Activated CD4-positive, CD25-positive, alpha-beta regulatory T cell (primary cell): ENCODE results near the gene ANTXR1.

Experiments
- DNase-seq, 4 experiments: peaks; one replicate each; lab custom pipeline; 2025; lab: John Stamatoyannopoulos, UW

The ANTXR1 gene

DNA sequence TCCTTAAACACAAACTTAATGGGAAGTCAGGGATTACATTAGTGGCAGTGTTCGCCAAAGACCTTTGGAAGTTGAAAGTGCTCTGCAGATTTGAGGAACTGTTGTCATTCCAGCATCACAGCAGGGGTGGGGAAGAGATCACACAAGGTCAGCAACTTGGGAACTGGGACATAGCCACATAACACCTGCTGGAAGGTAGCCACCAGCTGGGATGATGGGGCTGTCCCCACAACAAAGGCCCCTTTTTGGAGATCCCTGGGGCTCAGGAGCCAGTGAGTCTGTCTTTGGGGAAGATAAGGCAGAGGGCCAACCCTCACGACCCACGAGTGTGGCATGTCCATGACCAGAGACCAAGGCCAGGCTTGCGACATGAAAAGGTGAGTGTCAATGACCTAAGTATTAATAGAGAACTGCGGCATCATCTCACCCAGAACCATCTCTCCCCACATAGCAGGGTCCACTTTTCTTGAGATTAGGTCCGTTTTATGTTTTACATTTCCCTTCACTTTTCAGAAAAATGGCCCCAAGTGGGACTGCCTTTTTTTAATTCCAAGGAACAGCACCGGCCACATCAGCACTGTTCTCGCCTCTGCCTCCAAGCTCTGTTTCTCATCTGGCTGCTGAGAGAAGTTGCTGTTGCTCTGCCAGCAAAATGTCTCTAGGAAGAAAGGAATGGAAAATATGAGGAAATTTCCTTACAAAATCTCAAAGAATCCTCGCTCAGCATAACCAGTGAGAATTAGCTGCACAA lies 267.1 kb downstream of the ANTXR1 start:
- no peak for DNase-seq

DNA sequence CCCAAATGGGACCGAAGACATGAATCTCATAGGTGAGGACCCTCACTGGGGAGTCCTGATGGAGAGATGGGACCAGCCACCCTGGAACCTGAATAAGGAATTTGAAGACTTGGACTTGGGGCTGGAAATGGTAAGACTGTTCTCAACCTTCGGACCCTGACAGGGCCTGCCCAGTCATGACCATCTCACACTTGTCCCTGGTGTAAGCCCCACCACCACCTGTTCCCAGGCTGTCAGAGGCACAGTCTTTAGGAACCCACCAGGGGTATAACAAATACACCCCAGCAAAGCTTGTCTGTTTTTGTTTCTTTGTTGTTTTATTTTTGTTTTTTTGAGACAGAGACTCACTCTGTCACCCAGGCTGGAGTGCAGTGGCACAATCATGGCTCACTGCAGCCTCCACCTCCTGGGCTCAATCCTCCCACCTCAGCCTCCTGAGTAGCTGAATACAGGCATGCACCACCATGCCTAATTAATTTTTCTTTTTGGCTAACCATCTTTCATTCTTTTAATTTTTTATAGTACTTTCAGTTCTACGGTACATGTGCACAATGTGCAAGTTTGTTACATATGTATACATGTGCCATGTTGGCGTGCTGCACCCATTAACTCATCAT lies 267.9 kb downstream of the ANTXR1 start:
- DNase-seq: no peak

DNA sequence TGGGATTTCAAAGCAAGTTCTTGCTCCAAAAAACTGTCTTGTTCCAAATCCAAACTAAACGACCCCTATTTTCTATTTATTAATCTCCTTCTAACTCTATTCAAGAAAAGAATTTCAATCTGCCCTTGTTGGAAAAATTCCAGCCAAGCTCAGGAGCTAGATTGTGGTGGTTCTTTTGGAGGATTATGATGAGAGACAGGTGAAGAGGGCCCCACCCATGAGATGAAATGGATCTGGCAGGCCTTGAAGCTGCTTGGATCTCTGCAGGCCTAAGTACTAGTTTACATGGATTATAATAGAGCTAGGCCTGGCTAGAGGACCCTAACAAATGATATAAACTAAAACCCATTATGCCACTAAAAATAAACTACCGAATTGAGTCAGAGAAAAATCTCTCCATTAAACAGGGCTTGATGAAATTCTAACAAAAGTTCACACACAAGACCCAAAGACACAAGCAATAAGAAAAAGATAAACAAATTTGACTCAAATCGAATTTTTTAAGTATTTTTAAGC lies 272.5 kb downstream of the ANTXR1 start:
- no peak for DNase-seq

DNA sequence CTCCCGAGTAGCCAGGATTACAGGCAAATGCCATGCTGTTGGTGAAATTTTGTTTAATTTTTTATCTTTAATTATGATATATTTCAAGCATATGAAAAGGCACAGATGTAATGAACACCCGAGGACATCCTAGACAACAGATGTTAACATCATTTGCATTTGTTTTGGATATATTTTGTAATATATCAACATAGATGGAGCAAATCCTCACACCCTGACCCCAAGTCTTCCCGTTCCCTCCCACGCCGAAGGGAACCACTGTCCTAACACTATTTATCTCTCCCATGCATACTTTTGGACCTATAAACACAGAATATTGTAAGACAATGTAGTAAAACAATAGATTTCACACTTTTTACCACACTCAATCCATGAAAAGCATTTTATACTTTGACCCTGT lies 274.6 kb downstream of the ANTXR1 start:
- DNase-seq: no peak

DNA sequence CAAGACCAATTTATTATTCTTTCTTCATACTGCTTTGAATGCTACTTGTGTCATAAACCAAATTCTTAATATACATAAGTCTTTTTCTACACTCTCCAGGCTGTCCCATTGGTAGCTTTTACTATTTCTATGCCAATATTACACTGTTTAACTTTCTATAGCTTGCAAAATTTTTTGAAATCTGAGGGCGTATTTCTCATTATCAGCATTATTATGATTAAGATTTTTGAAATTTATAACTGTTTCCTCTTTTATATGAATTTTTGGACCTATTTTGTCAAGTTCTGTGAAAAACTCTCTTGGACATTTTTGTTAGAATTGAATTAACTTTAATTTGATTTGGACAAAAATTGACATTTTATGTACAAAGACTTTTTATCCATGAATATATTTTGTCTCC lies 275.4 kb downstream of the ANTXR1 start:
- DNase-seq: no peak

DNA sequence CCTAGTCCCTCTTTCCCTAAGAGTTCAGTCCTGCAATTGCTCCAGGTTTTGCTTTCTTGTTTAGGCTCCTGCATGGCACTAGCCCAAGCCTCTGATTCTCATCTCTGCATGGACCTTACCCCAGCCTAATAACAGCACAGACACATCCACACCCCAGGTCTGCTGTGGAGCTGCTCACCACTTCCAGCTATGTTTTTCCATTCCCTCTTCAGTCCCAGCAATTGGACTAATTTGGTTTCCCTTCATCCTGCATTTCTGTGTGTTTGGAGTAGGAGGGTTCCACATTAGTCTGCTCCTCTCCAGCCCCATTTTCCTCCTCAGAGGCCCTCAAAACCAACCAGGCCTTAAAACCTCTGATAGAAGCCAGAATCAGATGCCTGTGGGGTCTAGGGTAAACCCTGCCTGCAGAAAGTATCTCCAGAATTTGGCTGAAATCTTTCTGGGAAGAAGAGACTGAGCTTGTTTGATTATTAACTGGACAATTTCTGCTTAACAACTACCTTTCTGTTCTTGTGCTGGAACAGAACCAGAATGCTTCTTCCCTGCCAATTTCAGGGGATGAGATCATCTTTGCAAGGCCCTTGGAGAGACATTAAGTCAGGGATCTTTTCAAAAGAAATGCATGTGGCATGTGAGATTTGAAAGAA lies 278.1 kb downstream of the ANTXR1 start:
- no peak for DNase-seq

DNA sequence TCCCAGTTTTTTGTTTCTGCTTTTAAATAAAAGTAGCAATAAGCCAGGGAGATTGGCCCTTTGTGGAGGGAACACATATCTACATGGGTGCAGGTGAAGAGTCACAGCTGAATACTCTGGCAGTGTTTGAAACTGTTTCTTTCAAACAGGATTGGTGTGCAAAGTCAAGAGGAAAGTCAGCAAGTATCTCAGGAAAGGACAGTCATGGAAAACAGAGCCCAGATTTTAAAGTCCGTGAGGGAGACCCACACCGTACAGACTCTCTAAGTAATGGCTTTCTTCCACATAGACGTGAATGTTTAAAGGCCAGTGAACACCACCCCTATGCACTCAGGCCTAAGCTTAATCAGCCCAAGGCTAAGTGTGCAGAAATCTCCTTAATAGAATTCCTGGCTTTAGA lies 278.7 kb downstream of the ANTXR1 start:
- no peak for DNase-seq

DNA sequence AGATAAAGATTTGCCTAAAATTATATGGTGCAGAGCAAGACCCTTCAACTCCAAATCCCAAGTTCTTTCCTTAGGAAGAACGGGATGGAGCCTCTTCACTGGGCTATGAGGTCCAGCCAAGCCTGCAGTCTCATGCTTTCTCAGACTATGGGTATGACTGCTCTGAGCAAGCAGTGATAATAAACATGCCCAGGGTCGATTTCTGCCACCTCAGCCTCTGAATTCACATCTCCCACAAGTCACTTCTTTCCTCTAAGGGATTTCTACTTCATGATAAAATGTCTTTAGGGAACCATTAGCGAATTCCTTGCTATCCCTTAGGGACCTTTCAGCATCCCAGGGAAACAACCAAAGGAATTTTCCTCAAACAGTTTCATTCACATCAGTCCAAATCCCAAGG lies 279.3 kb downstream of the ANTXR1 start:
- DNase-seq: no peak

DNA sequence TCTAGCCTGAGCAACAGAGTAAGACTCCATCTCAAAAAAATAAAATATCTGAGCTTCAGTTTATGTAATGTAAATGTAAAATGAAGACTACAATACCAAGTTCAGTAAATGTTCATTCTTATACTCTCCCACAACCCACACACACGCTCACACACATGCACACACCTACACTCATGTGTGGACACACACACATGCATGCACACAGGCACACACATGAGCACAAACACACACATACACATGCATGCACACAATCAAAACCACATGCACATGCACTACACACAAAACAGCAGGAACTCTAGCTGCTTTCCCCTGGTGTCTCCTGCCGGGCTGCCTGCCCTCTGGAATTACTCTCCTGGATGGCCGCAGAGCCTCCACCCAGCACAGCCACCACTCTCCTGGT lies 283.4 kb downstream of the ANTXR1 start:
- DNase-seq: no peak

DNA sequence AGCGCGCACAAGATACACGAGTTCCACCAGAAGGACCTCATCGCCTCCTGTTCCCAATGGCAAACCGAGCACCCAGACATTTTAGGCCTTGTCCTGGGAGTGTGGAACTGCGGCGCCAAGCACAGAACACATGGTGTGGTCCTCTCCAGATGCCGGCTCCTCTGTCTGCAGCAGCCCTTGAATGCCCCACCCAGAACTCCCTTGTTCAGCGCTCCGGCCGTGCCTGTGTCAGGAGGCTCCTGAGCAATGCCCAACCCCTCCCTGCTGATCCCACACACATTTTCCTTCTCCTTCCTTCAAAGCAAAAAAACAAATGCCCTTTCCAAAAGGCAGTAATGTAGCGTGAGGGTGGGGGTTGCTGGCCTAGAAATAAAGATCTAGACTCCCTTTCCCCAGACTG lies 284.2 kb downstream of the ANTXR1 start:
- no peak for DNase-seq

DNA sequence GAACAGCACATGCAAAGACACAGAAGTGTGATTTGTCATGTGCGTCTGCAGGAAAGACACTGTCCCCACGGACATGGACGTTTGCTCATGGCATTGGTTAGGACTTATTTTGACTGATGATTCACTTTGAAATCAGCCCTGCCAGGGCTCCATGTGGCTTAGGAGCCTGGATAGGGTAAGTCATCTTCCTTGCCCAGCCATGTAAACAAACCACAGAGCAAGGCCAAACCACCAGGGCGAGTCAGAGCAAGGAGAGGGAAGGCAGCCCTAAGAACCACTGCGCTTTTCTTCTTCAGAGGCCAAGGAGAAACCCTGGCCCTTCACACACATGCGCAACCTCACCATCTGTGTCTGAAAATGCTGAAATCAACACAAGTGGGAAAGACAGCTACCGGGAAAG lies 285.3 kb downstream of the ANTXR1 start:
- no peak for DNase-seq

DNA sequence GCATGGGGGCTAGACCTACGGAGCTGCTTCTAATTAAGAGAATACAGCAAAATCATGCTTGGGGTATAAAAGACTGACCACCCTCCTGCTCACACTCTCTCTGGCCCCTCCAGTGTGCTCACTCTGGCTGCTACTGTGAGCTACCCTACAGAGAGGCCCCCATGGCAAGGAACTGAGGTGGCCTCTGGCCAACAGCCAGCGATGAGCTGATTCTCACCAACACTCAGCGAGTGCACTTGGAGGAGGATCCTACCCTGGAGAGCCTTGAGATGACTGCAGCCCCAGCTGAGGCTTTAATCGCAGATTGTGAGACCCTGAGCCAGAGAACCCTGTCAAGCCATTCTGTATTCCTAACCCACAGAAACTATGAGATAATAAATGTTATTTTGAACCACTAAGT lies 285.9 kb downstream of the ANTXR1 start:
- no peak for DNase-seq
